Kidney (tissue), 14 donors: ENCODE results near the gene RPS6KA2. TPM values are rescaled to one million over a fixed set of nuclear protein-coding genes. Genes with fewer than 3 reads are reported as not detected.

ENCODE experiments used
- DNase-seq, 5 donors: peaks; one replicate each; pipeline ENCODE4 v3.0.0-alpha.2; 2013 to 2020
- FAIRE-seq: peaks from 2 replicates; lab custom pipeline; 2012; peaks lifted over from hg19 to GRCh38; lab: Jason Lieb, UNC
- H3K27ac ChIP-seq, 2 donors: one replicate each; pipeline ENCODE4 v1.7.0; 2013; ENCODE audit warnings: low read depth in 2 of 2, low read length in 2 of 2, inconsistent platforms in 1 of 2
- H3K27me3 ChIP-seq: one replicate; pipeline ENCODE4 v1.7.1; 2013; ENCODE audit warnings: low read length, inconsistent platforms; ENCODE audit not compliant: control insufficient read depth, insufficient read depth
- H3K36me3 ChIP-seq, 3 donors: one replicate each; pipeline versions ENCODE4 v1.7.0 to v1.7.1; 2013; ENCODE audit warnings: low read length in 3 of 3, control low read depth in 1 of 3, inconsistent platforms in 1 of 3; ENCODE audit not compliant: insufficient read depth in 3 of 3, control insufficient read depth in 2 of 3
- H3K4me1 ChIP-seq, 3 donors: one replicate each; pipeline versions ENCODE4 v1.7.0 to v1.7.1; 2013; ENCODE audit warnings: low read length in 3 of 3, inconsistent platforms in 1 of 3, low read depth in 1 of 3; ENCODE audit not compliant: control insufficient read depth in 2 of 3, insufficient read depth in 2 of 3
- H3K4me3 ChIP-seq, 3 donors: one replicate each; pipeline versions ENCODE4 v1.7.0 to v1.8.1; 2013; ENCODE audit warnings: low read length in 3 of 3, control low read depth in 1 of 3, inconsistent platforms in 1 of 3
- H3K9ac ChIP-seq, 3 donors: one replicate each; pipeline versions ENCODE4 v1.7.0 to v1.7.1; 2013; ENCODE audit warnings: low read length in 3 of 3, control low read depth in 1 of 3, inconsistent platforms in 1 of 3
- H3K9me3 ChIP-seq, 3 donors: one replicate each; pipeline versions ENCODE4 v1.7.0 to v1.7.1; 2013; ENCODE audit warnings: low read length in 3 of 3, control low read depth in 1 of 3, inconsistent platforms in 1 of 3; ENCODE audit not compliant: control insufficient read depth in 2 of 3, insufficient read depth in 1 of 3
- CTCF ChIP-seq: IDR thresholded peaks from 3 replicates; pipeline ENCODE4 v1.5.1; 2012; ENCODE audit warnings: mild to moderate bottlenecking, moderate library complexity, borderline replicate concordance; ENCODE audit not compliant: insufficient read depth; ENCODE audit errors: extremely low read depth
- intact Hi-C: fragments of 100-400 bp; cut with DNase I; formaldehyde crosslinking; loops from one replicate; pipeline ENCODE4 v1.11.1; 2022
- polyA plus RNA-seq: library from polyadenylated mRNA; stranded (reverse); fragments of 350-450 nt; fragmentation: Illumina TruSeq; extraction: RNeasy Lipid Tissue Mini Kit (QIAGEN cat#74804); gene quantifications from one replicate; pipeline ENCODE4 v1.2.3, GENCODE V29; 2014; ENCODE audit warnings: low read depth, low replicate concordance; ENCODE audit not compliant: insufficient read depth
- total RNA-seq: library from RNA; stranded (reverse); fragmentation: NEBNext Ultra II Directional; extraction: Animal tissue kit (Norgen Biotek cat#: 25700); gene quantifications from one replicate; pipeline ENCODE4 v1.2.1, GENCODE V29; 2021
- donor health status: control.
- donor health status: control.
- donor health status: control.
- donor health status: control.
- donor health status: control.
- donor health status: DM: yes; HTN: yes; CAD: no.
- donor health status: Normal renal cell carcinoma (clear cell type).

Gene RPS6KA2
- total and polyA plus RNA-seq, 2 donors from 2014 or later: 12.3 to 61.2 TPM

- intact Hi-C loops: no loop called here
- TF ChIP-seq CTCF: no peak
Observed at GRCh38 chr6:166463359-166464067, 163.5 kb downstream of the RPS6KA2 start.

GRCh38 chr6:166462461-166463135 is 164.5 kb downstream of the RPS6KA2 start:
- Histone ChIP-seq H3K9ac (no peak overlapping the region), H3K27me3 (no peaks in the 10 kb centered on the region), H3K9me3 (peaks cover 0 to 2% (median 0%) of the 10 kb centered on the region in 3 donors), H3K36me3 (peaks cover 0 to 2% (median 2%) of the 10 kb centered on the region in 3 donors), H3K4me1 (no peaks in the 10 kb centered on the region), H3K27ac (no peak overlapping the region), H3K4me3 (no peak overlapping the region)
- TF ChIP-seq CTCF: no peak
- no peak for FAIRE-seq
- intact Hi-C loops: no loop called here
- DNase-seq: no peak

More at GRCh38 chr6:166463359-166464067, 163.5 kb downstream of the RPS6KA2 start:
- Histone ChIP-seq H3K9ac (no peak overlapping the region), H3K4me3 (no peak overlapping the region), H3K27me3 (no peaks in the 10 kb centered on the region), H3K9me3 (peaks cover 0 to 2% (median 0%) of the 10 kb centered on the region in 3 donors), H3K36me3 (peaks cover 0 to 6% (median 2%) of the 10 kb centered on the region in 3 donors), H3K4me1 (no peaks in the 10 kb centered on the region), H3K27ac (no peak overlapping the region)
- DNase-seq (no peak), FAIRE-seq (no peak)

- intact Hi-C loops: no loop called here
- Histone ChIP-seq H3K9ac (no peak overlapping the region), H3K9me3 (peaks cover 0 to 1% (median 0%) of the 10 kb centered on the region in 3 donors), H3K36me3 (peaks cover 0 to 2% (median 0%) of the 10 kb centered on the region in 3 donors), H3K27ac (no peak overlapping the region), H3K27me3 (no peaks in the 10 kb centered on the region), H3K4me1 (no peaks in the 10 kb centered on the region), H3K4me3 (no peak overlapping the region)
- no peak for FAIRE-seq
- no peak for TF ChIP-seq CTCF
- DNase-seq: peak in 1 of 5 donors; percentile 68
Observed at GRCh38 chr6:166461821-166462460, 165.1 kb downstream of the RPS6KA2 start.
